ENCODE measurements around the gene XAGE1B. TPM values are rescaled to one million over a fixed set of nuclear protein-coding genes. Genes with fewer than 3 reads are reported as not detected.
"Not testable (repeated sequence)": the region's sequence is repeated elsewhere in the genome, so short reads cannot be mapped to it uniquely, and the experiment has no call there.

Gene XAGE1B
- total and polyA plus RNA-seq, 9 donors: not detected

GRCh38 chrX:52507331-52507730 is 9.5 kb downstream of the XAGE1B start:
- intact Hi-C loops (cut with DNase I): no loop called here
- DNase-seq: no peak
- Histone ChIP-seq H3K4me1 (ENCODE audit: insufficient read depth) (no peaks in the 10 kb centered on the region), H3K9me3 (no peaks in the 10 kb centered on the region), H3K4me3 (no peak overlapping the region), H3K36me3 (no peaks in the 10 kb centered on the region), H3K27ac (no peak overlapping the region), H3K27me3 (no peaks in the 10 kb centered on the region)
- WGBS, 3 donors: 58 to 60% (median 59%) methylated on average over 3 of the region's 3 CpGs
- no peak for TF ChIP-seq EP300 (IDR thresholded peaks at IDR 0.05)
- no peak for TF ChIP-seq CTCF (IDR thresholded peaks at IDR 0.05)
- no peak for TF ChIP-seq POLR2A (IDR thresholded peaks at IDR 0.05)

- no peaks in the 10 kb centered on the region for H3K9me3 ChIP-seq
- no peak overlapping the region for H3K27ac ChIP-seq
- intact Hi-C loops (cut with DNase I): no loop called here
- no peak for TF ChIP-seq EP300 (IDR thresholded peaks at IDR 0.05)
- TF ChIP-seq POLR2A (IDR thresholded peaks at IDR 0.05): no peak
- no peak for TF ChIP-seq CTCF (IDR thresholded peaks at IDR 0.05)
- H3K27me3 ChIP-seq: no peaks in the 10 kb centered on the region
- no peak for DNase-seq
- H3K36me3 ChIP-seq: no peaks in the 10 kb centered on the region
- WGBS, 3 donors: 66 to 81% (median 74%) methylated on average over 4 of the region's 4 CpGs
- H3K4me3 ChIP-seq: no peak overlapping the region
- H3K4me1 ChIP-seq (ENCODE audit: insufficient read depth): no peaks in the 10 kb centered on the region
Measured at GRCh38 chrX:52504551-52504950, 12.3 kb downstream of the XAGE1B start.

- H3K27ac ChIP-seq; H3K4me1 ChIP-seq (ENCODE audit: insufficient read depth); H3K27me3 ChIP-seq; H3K9me3 ChIP-seq; intact Hi-C loops (cut with DNase I); H3K4me3 ChIP-seq; DNase-seq; H3K36me3 ChIP-seq: not testable (repeated sequence)
- no CpG with 5 or more reads among the region's 6 CpGs for WGBS, 3 donors
Measured at GRCh38 chrX:52501362-52501761, 15.5 kb downstream of the XAGE1B start.

GRCh38 chrX:52496419-52496772 is 20.5 kb downstream of the XAGE1B start:
- H3K27ac ChIP-seq; H3K4me3 ChIP-seq; H3K4me1 ChIP-seq (ENCODE audit: insufficient read depth); DNase-seq; H3K27me3 ChIP-seq; intact Hi-C loops (cut with DNase I); H3K36me3 ChIP-seq; H3K9me3 ChIP-seq: not testable (repeated sequence)
- WGBS, 3 donors: no CpG with 5 or more reads among the region's 5 CpGs

GRCh38 chrX:52495545-52496418 is 21.1 kb downstream of the XAGE1B start, which contains the start of gene XAGE1A:
TSS of gene XAGE1A (plus strand) at chrX:52495808. CDS start at chrX:52497362, 1,554 bp downstream.
- H3K4me1 ChIP-seq (ENCODE audit: insufficient read depth); H3K36me3 ChIP-seq; H3K4me3 ChIP-seq; H3K27me3 ChIP-seq; H3K27ac ChIP-seq; H3K9me3 ChIP-seq; DNase-seq; intact Hi-C loops (cut with DNase I): not testable (repeated sequence)
- WGBS, 3 donors: no CpG with 5 or more reads among the region's 41 CpGs

GRCh38 chrX:52471301-52471700 is 45.6 kb downstream of the XAGE1B start:
- H3K36me3 ChIP-seq; H3K9me3 ChIP-seq; H3K4me1 ChIP-seq (ENCODE audit: insufficient read depth); intact Hi-C loops (cut with DNase I); H3K27me3 ChIP-seq; H3K27ac ChIP-seq; DNase-seq; H3K4me3 ChIP-seq: not testable (repeated sequence)
- WGBS, 3 donors: 28 to 45% (median 41%) methylated on average over 1 of the region's 1 CpG

Small RNA genes lying within 50 kb of the gene (small RNA-seq; reads per million reads assigned to genes)
- not detected for gene BX510359.8
- gene RBM22P7: not detected

Other genes starting within 250 kb of the XAGE1B start
- gene XAGE2, start 148.0 kb downstream of the XAGE1B start, total RNA-seq: not detected
- not detected for gene XAGE2, start 148.0 kb downstream of the XAGE1B start, polyA plus RNA-seq
- not detected for gene XAGE1A, start 21.3 kb downstream of the XAGE1B start, total RNA-seq
- not detected for gene XAGE1A, start 21.3 kb downstream of the XAGE1B start, polyA plus RNA-seq
- not detected for gene SSX7, start 137.8 kb upstream of the XAGE1B start, total RNA-seq
- gene SSX7, start 137.8 kb upstream of the XAGE1B start, polyA plus RNA-seq: not detected
- gene SSX2, start 190.1 kb upstream of the XAGE1B start, total RNA-seq: not detected
- gene SSX2, start 190.1 kb upstream of the XAGE1B start, polyA plus RNA-seq: not detected
- gene SSX2B, start 234.2 kb upstream of the XAGE1B start, total RNA-seq: not detected
- not detected for gene SSX2B, start 234.2 kb upstream of the XAGE1B start, polyA plus RNA-seq